ENCODE data around the gene NUDT6.

The NUDT6 gene, protein sequence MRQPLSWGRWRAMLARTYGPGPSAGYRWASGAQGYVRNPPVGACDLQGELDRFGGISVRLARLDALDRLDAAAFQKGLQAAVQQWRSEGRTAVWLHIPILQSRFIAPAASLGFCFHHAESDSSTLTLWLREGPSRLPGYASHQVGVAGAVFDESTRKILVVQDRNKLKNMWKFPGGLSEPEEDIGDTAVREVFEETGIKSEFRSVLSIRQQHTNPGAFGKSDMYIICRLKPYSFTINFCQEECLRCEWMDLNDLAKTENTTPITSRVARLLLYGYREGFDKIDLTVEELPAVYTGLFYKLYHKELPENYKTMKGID

DNA sequence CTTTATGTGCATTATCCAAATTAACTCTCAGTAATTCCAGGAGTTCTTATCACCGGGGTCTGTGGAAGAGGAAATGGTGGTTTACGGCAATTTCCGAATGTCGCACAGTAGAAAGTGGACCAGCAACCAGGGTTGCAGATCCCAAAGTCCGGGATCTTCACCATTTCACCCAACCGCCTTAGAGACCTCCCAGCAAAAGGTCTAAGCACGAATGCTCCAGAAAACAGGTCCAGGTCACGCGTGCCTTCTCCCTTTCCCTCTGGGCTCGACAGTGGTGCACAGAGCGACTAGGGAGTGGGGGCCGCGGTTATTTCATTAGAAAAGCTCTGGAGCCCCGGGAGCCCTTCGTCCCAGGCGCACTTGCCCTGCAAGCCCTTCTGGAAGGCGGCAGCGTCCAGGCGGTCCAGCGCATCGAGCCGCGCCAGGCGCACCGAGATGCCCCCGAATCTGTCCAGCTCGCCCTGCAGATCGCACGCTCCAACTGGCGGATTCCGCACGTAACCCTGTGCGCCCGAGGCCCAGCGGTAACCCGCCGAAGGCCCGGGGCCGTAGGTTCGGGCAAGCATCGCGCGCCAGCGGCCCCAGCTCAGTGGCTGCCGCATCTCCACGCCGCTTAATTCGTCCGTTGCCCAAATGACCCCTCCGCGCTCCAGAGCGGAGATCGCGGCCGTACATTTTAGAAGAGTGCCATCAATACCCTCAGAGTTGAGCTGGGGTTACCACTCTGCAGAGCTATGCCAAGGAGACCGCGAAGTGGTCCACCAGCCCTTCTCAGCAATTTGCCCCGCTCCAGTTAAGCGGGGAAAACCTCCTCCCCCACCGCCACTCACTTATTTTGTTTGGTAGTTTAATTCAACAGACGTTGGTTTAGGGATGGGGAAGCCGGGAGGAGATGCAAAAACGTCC, at the start of gene NUDT6:
Gene NUDT6 (minus strand): TSS at position 627 of the 906 bp plus-strand sequence. CDS start 25 bp downstream, at position 602.
- Histone ChIP-seq H3K27ac (peak within 1 kb of the TSS; percentile 28), H3K4me3 (ENCODE audit: low read depth in 1 of 2, low read length in 1 of 2) (peak within 1 kb of the TSS; percentile 62 to 69), H3K36me3 (no peaks in the 10 kb centered on the region), H3K27me3 (peaks cover 18% of the 10 kb centered on the region), H3K9me3 (no peaks in the 10 kb centered on the region), H3K4me1 (ENCODE audit: control insufficient read depth in 1 of 2, insufficient read depth in 1 of 2, low read depth in 1 of 2, low read length in 1 of 2) (peaks cover 12 to 17% of the 10 kb centered on the region in 2 experiments)
- TF ChIP-seq CTCF (IDR thresholded peaks at IDR 0.05), result no peak

DNA sequence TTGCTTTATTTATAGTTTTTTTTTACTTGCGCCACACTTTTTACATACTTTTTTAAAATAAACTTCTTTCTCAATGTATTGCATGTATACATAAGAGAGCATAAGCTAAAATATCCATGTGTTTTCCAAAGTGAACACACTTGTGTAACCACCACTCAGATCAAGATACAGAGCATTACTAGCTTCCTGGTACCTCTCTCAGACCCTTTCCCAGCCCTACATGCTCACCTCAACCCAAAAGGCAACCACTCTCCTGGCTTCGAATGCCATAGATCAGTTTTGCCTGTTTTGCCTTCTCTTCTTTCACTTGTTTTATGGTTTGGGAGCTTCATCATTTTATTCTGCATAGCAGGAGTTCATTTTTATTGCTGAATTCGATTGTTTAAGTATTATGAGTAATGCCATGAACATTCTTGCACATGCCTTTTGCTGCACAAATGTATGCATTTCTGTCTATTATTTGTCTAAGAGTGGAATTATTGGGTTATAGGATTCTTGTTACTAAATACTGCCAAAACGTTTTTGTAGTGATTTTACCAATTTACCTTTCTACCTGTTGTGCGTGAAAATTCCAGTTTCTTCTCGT, 45.9 kb upstream of the NUDT6 start:
- Histone ChIP-seq H3K36me3 (no peaks in the 10 kb centered on the region), H3K4me3 (ENCODE audit: low read depth in 1 of 2, low read length in 1 of 2) (no peak overlapping the region), H3K4me1 (ENCODE audit: control insufficient read depth in 1 of 2, insufficient read depth in 1 of 2, low read depth in 1 of 2, low read length in 1 of 2) (peaks cover 4 to 6% of the 10 kb centered on the region in 2 experiments), H3K27me3 (no peaks in the 10 kb centered on the region), H3K9me3 (no peaks in the 10 kb centered on the region), H3K27ac (no peak overlapping the region)
- TF ChIP-seq CTCF (IDR thresholded peaks at IDR 0.05), result no peak

DNA sequence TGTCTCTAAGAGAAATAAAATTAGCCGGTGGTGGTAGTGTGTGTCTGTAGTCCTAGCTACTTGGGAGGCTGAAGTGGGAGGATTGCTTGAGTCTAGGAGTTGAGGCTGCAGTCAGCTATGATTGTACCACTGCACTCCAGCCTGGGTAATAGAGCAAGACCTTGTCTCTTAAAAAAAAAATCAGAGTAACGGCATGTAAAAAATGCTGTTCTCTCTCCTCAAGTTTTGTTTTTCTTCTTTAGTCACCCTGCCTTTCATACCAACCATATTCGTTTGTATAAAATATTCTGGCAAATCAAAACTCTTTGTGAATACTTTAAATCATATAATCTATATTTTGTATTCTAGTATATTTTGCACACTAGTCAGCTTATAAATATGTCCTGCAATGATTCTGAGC, 44.8 kb upstream of the NUDT6 start:
- TF ChIP-seq CTCF (IDR thresholded peaks at IDR 0.05), result no peak
- peaks cover 6 to 10% of the 10 kb centered on the region in 2 experiments for H3K4me1 ChIP-seq (ENCODE audit: control insufficient read depth in 1 of 2, insufficient read depth in 1 of 2, low read depth in 1 of 2, low read length in 1 of 2)

GRCh38 chr4:122966201-122966600, 43.8 kb upstream of the NUDT6 start:
- Histone ChIP-seq H3K4me3 (ENCODE audit: low read depth in 1 of 2, low read length in 1 of 2) (no peak overlapping the region), H3K9me3 (no peaks in the 10 kb centered on the region), H3K4me1 (ENCODE audit: control insufficient read depth in 1 of 2, insufficient read depth in 1 of 2, low read depth in 1 of 2, low read length in 1 of 2) (peaks cover 6 to 10% of the 10 kb centered on the region in 2 experiments), H3K27me3 (no peaks in the 10 kb centered on the region), H3K27ac (no peak overlapping the region), H3K36me3 (no peaks in the 10 kb centered on the region)
- TF ChIP-seq CTCF (IDR thresholded peaks at IDR 0.05), result no peak

More for the DNA sequence above, 44.8 kb upstream of the NUDT6 start:
- Histone ChIP-seq H3K9me3 (no peaks in the 10 kb centered on the region), H3K27ac (no peak overlapping the region), H3K36me3 (no peaks in the 10 kb centered on the region), H3K27me3 (no peaks in the 10 kb centered on the region), H3K4me3 (ENCODE audit: low read depth in 1 of 2, low read length in 1 of 2) (no peak overlapping the region)

GRCh38 chr4:122963216-122963615, 40.8 kb upstream of the NUDT6 start:
- no peak for TF ChIP-seq CTCF (IDR thresholded peaks at IDR 0.05)
- Histone ChIP-seq H3K4me3 (ENCODE audit: low read depth in 1 of 2, low read length in 1 of 2) (no peak overlapping the region), H3K9me3 (no peaks in the 10 kb centered on the region), H3K36me3 (no peaks in the 10 kb centered on the region), H3K4me1 (ENCODE audit: control insufficient read depth in 1 of 2, insufficient read depth in 1 of 2, low read depth in 1 of 2, low read length in 1 of 2) (peaks cover 6 to 10% of the 10 kb centered on the region in 2 experiments), H3K27me3 (no peaks in the 10 kb centered on the region), H3K27ac (peak overlapping the region; percentile 28)

All from neutrophil (primary cell).